SK-N-SH (cell line): ENCODE data around the gene MINDY4.

Source experiments
- EZH2phosphoT487 ChIP-seq: fragments of 200-600 bp; sonication (generic); IDR thresholded peaks from 2 replicates; pipeline ENCODE4 v1.6.1; 2017; ENCODE audit warnings: low read depth, mixed run types, mild to moderate bottlenecking, antibody characterized with exemption, moderate library complexity, borderline replicate concordance
- GABPA ChIP-seq: IDR thresholded peaks from 2 replicates; pipeline ENCODE4 v1.4.0; 2012; ENCODE audit warnings: low read depth, mild to moderate bottlenecking
- RAD21 ChIP-seq: IDR thresholded peaks from 2 replicates; pipeline ENCODE4 v1.6.1; 2012; ENCODE audit warnings: mild to moderate bottlenecking, low read length
- RFX5 ChIP-seq: IDR thresholded peaks from 2 replicates; pipeline ENCODE4 v1.6.1; 2012; ENCODE audit warnings: mild to moderate bottlenecking, improper control_type of control experiment, low read length
- SMC3 ChIP-seq: IDR thresholded peaks from 2 replicates; pipeline ENCODE4 v1.6.1; 2012; ENCODE audit warnings: low read depth, low read length, improper control_type of control experiment
- TAF1 ChIP-seq: IDR thresholded peaks from 2 replicates; pipeline ENCODE4 v1.6.1; 2012; ENCODE audit warnings: low read depth, mild to moderate bottlenecking, low read length, moderate library complexity, borderline replicate concordance
- TCF12 ChIP-seq: IDR thresholded peaks from 2 replicates; pipeline ENCODE4 v1.4.0; 2012
- TF ChIP-seq, protein P1 (sequence below): fragments of 200-600 bp; sonication (generic); IDR thresholded peaks from 2 replicates; pipeline ENCODE4 v1.6.1; 2017; ENCODE audit warnings: antibody characterized with exemption, mild to moderate bottlenecking, moderate library complexity
- TF ChIP-seq, protein P2 (sequence below): fragments of 150-350 bp; IDR thresholded peaks from 2 replicates; pipeline ENCODE4 v1.6.1; 2017; ENCODE audit warnings: antibody characterized with exemption, low read length, low read depth, borderline replicate concordance

DNA sequence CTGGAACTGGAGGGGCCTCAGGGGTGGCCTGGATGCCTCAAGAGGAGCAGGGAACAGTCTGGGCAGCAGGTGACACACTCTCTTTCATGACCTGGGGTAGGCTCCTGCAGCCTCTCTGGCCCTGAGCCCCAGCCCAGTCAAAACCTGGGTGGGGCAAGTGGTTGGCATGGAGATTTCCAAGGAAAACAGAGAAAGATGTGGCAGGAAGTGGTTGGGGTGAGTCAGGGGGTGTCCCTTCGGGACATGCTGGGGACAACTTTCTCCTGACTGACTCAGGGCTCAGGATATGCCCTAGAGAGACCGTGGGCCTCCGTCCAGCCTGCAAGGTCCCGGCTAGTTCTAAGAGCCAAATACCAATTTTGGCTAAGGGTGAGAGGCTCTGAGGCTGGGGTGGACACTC lies 143.4 kb downstream of the MINDY4 start:
- TF ChIP-seq, protein P1, sequence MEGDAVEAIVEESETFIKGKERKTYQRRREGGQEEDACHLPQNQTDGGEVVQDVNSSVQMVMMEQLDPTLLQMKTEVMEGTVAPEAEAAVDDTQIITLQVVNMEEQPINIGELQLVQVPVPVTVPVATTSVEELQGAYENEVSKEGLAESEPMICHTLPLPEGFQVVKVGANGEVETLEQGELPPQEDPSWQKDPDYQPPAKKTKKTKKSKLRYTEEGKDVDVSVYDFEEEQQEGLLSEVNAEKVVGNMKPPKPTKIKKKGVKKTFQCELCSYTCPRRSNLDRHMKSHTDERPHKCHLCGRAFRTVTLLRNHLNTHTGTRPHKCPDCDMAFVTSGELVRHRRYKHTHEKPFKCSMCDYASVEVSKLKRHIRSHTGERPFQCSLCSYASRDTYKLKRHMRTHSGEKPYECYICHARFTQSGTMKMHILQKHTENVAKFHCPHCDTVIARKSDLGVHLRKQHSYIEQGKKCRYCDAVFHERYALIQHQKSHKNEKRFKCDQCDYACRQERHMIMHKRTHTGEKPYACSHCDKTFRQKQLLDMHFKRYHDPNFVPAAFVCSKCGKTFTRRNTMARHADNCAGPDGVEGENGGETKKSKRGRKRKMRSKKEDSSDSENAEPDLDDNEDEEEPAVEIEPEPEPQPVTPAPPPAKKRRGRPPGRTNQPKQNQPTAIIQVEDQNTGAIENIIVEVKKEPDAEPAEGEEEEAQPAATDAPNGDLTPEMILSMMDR, result no peak
- TF ChIP-seq RAD21 (no peak), TCF12 (peak; percentile 29; the same call in 1 of the 2 replicates), RFX5 (no peak), EZH2phosphoT487 (no peak), TAF1 (no peak), SMC3 (no peak), GABPA (no peak)
- TF ChIP-seq, protein P2, sequence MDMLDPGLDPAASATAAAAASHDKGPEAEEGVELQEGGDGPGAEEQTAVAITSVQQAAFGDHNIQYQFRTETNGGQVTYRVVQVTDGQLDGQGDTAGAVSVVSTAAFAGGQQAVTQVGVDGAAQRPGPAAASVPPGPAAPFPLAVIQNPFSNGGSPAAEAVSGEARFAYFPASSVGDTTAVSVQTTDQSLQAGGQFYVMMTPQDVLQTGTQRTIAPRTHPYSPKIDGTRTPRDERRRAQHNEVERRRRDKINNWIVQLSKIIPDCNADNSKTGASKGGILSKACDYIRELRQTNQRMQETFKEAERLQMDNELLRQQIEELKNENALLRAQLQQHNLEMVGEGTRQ, result no peak
